Measurements from ENCODE around the gene PTPN7. TPM values are rescaled to one million over a fixed set of nuclear protein-coding genes. Genes with fewer than 3 reads are reported as not detected.

Gene PTPN7
- polyA plus RNA-seq, 1 donor (not counting 4 experiments of a cell fraction or from before 2014, with no cell fraction given): 0.10 TPM

DNA sequence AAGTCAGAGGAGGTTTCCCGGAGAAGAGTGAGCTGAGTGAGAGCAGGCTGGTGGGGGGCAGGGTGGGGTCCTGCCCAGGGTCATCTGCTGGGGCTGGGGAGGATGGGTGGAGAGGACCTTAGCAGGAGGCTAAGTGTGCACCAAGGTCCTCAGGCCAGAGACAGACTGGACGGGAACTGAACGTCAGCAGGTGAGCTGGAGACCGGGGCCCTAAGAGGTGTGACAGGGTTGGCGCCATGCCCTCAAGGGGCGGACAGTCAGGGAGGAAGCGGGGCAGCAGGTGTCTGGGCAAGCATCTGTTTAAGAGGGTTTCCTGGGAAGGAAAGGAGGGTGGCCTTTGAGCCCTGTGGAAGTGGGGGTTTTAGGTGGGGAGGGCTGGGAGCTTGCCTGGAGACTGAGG lies 13.6 kb upstream of the PTPN7 start:
- DNase-seq (ENCODE audit: low read depth, low spot score) (no peak), FAIRE-seq (no peak)
- Histone ChIP-seq H3K4me2 (ENCODE audit: control insufficient read depth, extremely low read depth, insufficient read depth, low read depth, low read length) (no peak overlapping the region), H3K4me3 (ENCODE audit: control insufficient read depth in 2 of 3, extremely low read depth in 1 of 3, insufficient read depth in 2 of 3, low read depth in 1 of 3, low read length in 3 of 3) (no peak overlapping the region), H3K36me3 (ENCODE audit: control insufficient read depth in 2 of 2, extremely low read depth in 1 of 2, insufficient read depth in 2 of 2, low read length in 2 of 2) (no peaks in the 10 kb centered on the region), H3K27ac (ENCODE audit: control insufficient read depth, insufficient read depth, low read length) (no peak overlapping the region), H4K20me1 (ENCODE audit: control insufficient read depth, extremely low read depth, insufficient read depth, low read length) (no peaks in the 10 kb centered on the region), H3K27me3 (ENCODE audit: control insufficient read depth, extremely low read depth, insufficient read depth, low read length) (peaks cover 8% of the 10 kb centered on the region), H3K79me2 (ENCODE audit: control insufficient read depth, insufficient read depth, low read length) (no peaks in the 10 kb centered on the region), H2AFZ (ENCODE audit: control insufficient read depth, low read length) (no peak overlapping the region), H3K4me1 (ENCODE audit: control insufficient read depth, extremely low read depth, insufficient read depth, low read length) (no peaks in the 10 kb centered on the region), H3K9me3 (ENCODE audit: control insufficient read depth, low read depth, low read length) (no peaks in the 10 kb centered on the region), H3K9ac (ENCODE audit: control insufficient read depth, extremely low read depth, insufficient read depth, low read length) (no peak overlapping the region), H3K9me1 (ENCODE audit: control insufficient read depth, extremely low read depth, insufficient read depth, low read length) (no peaks in the 10 kb centered on the region)
- dilution Hi-C loops (cut with MboI; ENCODE audit: extremely low pct_ligation_motif_present, low sequenced_read_pairs): no loop called here
- TF ChIP-seq, protein P1, sequence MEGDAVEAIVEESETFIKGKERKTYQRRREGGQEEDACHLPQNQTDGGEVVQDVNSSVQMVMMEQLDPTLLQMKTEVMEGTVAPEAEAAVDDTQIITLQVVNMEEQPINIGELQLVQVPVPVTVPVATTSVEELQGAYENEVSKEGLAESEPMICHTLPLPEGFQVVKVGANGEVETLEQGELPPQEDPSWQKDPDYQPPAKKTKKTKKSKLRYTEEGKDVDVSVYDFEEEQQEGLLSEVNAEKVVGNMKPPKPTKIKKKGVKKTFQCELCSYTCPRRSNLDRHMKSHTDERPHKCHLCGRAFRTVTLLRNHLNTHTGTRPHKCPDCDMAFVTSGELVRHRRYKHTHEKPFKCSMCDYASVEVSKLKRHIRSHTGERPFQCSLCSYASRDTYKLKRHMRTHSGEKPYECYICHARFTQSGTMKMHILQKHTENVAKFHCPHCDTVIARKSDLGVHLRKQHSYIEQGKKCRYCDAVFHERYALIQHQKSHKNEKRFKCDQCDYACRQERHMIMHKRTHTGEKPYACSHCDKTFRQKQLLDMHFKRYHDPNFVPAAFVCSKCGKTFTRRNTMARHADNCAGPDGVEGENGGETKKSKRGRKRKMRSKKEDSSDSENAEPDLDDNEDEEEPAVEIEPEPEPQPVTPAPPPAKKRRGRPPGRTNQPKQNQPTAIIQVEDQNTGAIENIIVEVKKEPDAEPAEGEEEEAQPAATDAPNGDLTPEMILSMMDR (optimal IDR thresholded peaks at IDR 0.05 in 1 of 3, IDR thresholded peaks at IDR 0.05 in 1 of 3, conservative IDR thresholded peaks at IDR 0.05 in 1 of 3; ENCODE audit: extremely low read depth in 1 of 3, insufficient read depth in 2 of 3, low read length in 3 of 3): no peak
- no peak for TF ChIP-seq EZH2 (IDR thresholded peaks at IDR 0.05; ENCODE audit: low read length)

DNA sequence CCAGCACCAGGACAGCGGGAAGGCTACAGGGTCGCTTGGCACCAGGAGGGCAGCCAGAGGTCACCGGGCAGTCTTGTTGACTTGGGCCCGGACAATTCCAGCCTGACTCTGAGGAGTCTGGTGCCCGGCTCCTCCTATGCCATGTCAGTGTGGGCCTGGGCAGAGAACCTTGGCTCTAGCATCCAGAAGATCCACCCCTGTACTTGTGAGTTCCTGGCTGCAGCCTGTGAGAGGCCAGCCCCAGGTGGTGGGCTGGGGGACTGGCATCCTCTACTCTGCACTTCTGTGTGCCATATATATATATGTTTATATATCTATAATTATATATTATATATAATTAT lies 11.6 kb upstream of the PTPN7 start:
- Histone ChIP-seq H4K20me1 (ENCODE audit: control insufficient read depth, extremely low read depth, insufficient read depth, low read length) (no peaks in the 10 kb centered on the region), H3K4me1 (ENCODE audit: control insufficient read depth, extremely low read depth, insufficient read depth, low read length) (no peaks in the 10 kb centered on the region), H2AFZ (ENCODE audit: control insufficient read depth, low read length) (no peak overlapping the region), H3K9me3 (ENCODE audit: control insufficient read depth, low read depth, low read length) (no peaks in the 10 kb centered on the region), H3K27me3 (ENCODE audit: control insufficient read depth, extremely low read depth, insufficient read depth, low read length) (peaks cover 3% of the 10 kb centered on the region), H3K36me3 (ENCODE audit: control insufficient read depth in 2 of 2, extremely low read depth in 1 of 2, insufficient read depth in 2 of 2, low read length in 2 of 2) (no peaks in the 10 kb centered on the region), H3K4me2 (ENCODE audit: control insufficient read depth, extremely low read depth, insufficient read depth, low read depth, low read length) (no peak overlapping the region), H3K79me2 (ENCODE audit: control insufficient read depth, insufficient read depth, low read length) (no peaks in the 10 kb centered on the region), H3K9ac (ENCODE audit: control insufficient read depth, extremely low read depth, insufficient read depth, low read length) (no peak overlapping the region), H3K9me1 (ENCODE audit: control insufficient read depth, extremely low read depth, insufficient read depth, low read length) (no peaks in the 10 kb centered on the region), H3K4me3 (ENCODE audit: control insufficient read depth in 2 of 3, extremely low read depth in 1 of 3, insufficient read depth in 2 of 3, low read depth in 1 of 3, low read length in 3 of 3) (no peak overlapping the region), H3K27ac (ENCODE audit: control insufficient read depth, insufficient read depth, low read length) (no peak overlapping the region)
- TF ChIP-seq EZH2 (IDR thresholded peaks at IDR 0.05; ENCODE audit: low read length): no peak
- TF ChIP-seq, protein P1 (optimal IDR thresholded peaks at IDR 0.05 in 1 of 3, IDR thresholded peaks at IDR 0.05 in 1 of 3, conservative IDR thresholded peaks at IDR 0.05 in 1 of 3; ENCODE audit: extremely low read depth in 1 of 3, insufficient read depth in 2 of 3, low read length in 3 of 3): no peak
- FAIRE-seq: no peak
- DNase-seq (ENCODE audit: low read depth, low spot score): no peak
- dilution Hi-C loops (cut with MboI; ENCODE audit: extremely low pct_ligation_motif_present, low sequenced_read_pairs): no loop called here
